HG02571 (cell line): Measurements from ENCODE around the gene HSDL1.

Experiments used
- ATAC-seq: cut with Tn5 transposase; IDR thresholded peaks from one replicate; pipeline ENCODE4 v1.9.1; 2021; ENCODE audit warnings: mild to moderate bottlenecking, moderate library complexity; ENCODE audit not compliant: unreplicated experiment

HSDL1 gene

DNA sequence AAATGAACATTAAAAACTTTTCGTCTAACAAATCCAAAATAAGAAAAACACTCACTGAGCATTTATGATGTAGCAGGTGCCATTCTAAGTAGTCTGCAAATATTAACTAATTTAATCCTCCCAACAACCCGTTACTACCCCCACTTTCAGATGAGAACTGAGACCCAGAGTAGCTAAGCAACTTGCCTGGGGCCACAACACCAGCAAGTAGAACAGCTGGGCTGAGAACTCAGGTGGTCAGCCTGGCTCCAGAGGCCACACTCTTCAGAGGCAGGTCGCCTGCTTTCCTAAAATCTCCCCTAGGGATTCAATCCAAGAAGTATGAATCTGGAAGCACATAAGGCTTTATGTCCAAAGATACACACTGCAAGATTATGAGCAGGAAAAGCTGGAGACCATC is 34.5 kb downstream of the HSDL1 start:
- ATAC-seq = no peak

GRCh38 chr16:84109598-84110335 is 35.2 kb downstream of the HSDL1 start:
- ATAC-seq = no peak

- ATAC-seq = no peak
These were observed 37.1 kb downstream of the HSDL1 start for GRCh38 chr16:84107921-84108320.

- ATAC-seq = no peak
These were observed 38.8 kb downstream of the HSDL1 start for GRCh38 chr16:84105948-84106740.

DNA sequence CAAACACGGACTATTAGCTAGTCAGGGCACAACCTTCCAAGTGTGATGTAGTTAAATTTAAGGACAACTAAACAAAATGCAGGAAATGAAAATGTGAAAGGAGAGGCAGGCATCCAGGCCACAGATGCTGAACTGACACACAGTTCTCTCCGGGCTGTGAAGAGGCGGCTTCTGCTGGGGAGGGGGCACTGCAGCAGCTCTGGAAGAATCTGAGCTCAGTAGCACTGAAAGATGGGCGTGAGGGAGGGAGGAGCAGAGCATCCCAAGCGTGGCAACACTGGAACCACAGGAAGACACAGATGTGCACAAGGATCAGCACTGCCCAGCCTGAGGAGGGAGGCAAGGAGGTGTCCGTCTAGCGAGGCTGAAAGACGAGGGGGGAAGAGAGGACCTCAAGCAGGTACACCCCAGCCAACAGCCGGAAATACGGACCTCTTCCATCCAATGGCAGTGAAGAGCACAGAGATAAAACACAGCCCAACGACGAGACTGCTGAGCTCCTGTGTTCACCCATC is 39.6 kb downstream of the HSDL1 start:
- ATAC-seq = no peak

- no peak for ATAC-seq
These were observed 40.7 kb downstream of the HSDL1 start for GRCh38 chr16:84104231-84104630.

- no peak for ATAC-seq
These were observed 41.3 kb downstream of the HSDL1 start for GRCh38 chr16:84103678-84104077.

- ATAC-seq = no peak
These were observed 46.0 kb downstream of the HSDL1 start for GRCh38 chr16:84098939-84099338.

DNA sequence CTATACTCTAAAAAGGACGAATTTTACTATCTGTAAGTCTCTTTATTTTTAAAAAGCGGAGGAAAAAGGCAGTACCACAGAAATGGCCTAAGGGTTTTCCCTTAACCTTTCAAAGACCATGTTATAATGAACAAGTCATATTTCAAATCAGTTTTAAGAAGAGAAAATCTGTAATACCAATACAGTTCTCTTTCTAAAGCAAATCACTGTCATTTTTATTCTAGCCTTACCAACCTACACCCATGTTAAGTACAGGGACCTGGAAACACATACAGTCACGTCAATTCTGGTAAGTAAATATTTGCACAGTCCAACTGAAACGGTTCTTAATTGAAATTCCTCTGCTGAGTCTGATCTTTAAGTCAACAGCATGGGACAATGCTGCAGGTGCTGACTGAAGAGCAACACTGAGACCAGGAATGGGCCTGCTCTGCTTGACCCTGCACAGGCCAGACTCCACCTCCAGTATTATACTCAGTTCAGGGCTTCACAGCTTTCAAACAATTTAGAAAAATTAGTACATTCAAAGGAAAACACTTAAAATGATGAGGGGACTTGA is 48.5 kb downstream of the HSDL1 start:
- no peak for ATAC-seq

- no peak for ATAC-seq
These were observed 49.5 kb downstream of the HSDL1 start for GRCh38 chr16:84095466-84095865.

GRCh38 chr16:84093879-84094270 is 51.1 kb downstream of the HSDL1 start:
- ATAC-seq = no peak

DNA sequence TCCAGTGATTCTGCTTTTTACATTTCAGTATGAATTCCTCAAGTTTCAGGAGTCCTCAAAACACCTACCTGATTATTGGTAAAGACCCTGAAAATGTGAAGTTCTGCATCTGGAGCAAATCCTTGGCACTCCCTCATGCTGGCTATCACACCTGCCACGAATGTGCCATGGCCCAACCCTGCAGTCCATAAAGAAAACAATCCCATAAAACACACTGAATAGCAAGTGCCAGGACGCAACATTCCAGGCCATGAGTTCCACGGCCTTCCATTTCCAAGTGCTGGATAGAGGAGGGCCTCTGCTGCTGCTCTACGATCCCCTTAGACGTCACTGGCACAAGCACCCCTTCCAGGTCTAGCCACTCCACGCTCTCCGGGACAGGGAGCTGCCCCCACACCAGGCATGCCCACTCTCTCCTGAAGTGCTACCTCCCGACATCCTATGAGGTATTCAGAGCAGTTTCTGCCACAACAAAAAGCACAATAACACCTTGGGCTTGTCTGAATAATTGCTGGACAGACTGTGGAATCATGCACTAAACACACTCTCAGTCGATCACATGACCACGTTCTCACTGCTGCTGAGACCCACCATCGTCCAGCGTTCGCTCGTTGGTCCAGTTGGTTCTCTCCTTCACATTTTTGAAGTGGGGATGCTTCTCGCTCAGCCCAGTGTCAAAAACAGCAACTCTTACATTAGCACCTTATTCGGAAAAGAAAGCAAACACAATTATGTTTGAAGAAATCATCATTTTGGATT is 51.7 kb downstream of the HSDL1 start:
- ATAC-seq = no peak

- no peak for ATAC-seq
These were observed 53.5 kb downstream of the HSDL1 start for GRCh38 chr16:84091460-84091859.

DNA sequence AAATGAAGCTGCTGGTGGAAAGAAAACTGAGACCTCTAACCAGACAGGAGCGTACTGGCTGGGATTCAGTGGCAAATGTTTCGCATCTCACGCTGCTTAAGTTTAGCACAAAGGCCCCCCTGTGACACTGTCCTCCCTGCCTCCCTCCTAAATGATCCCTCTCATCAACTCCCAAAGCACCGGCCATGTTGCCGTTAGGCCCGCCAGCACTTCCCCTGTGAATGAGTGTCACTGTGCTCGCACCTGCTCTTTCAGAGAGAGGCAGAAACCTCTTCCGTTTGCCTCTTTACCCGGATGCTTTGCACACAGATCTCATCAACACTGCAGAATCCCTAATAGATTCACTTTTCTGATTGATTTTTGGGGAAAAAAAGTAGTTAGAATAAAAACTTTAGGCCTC is 54.8 kb downstream of the HSDL1 start:
- ATAC-seq = no peak

DNA sequence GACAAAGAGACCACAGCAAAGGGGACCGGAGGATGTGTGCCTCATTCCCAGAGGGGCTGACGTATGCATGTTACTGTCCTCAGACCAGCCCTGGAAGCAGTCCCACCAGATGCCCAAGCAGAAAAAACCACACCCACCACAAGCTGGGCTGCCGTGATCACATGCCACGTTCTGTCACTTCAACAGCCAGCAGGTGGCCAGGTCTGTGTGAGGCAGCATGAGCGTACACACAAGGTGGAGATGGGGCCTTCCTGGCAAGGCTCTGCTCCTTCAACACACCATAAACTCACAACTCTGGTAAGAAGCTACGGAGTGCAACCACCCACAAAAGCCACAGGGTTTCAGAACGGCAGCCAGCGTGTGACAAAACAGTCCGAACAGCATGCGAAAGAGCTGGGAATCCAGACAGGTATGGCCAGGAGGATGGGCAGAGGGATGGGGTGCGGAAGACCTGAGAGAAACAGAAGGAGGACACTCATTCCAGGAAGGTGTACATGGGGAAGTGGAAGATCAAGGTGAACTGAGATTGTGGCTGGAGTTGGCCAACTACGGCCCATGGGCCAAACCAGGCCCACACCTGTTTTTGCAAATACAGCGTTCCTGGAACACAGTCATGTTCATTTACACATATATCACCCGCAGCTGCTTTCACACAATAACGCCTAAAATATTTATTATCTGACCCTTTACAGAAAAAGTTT is 56.1 kb downstream of the HSDL1 start:
- peak; percentile 80 for ATAC-seq

GRCh38 chr16:84087466-84088151 is 57.4 kb downstream of the HSDL1 start:
- no peak for ATAC-seq

- no peak for ATAC-seq
These were observed 58.0 kb downstream of the HSDL1 start for GRCh38 chr16:84087001-84087400.

GRCh38 chr16:84086341-84086740 is 58.6 kb downstream of the HSDL1 start:
- no peak for ATAC-seq

- ATAC-seq = no peak
These were observed 59.2 kb downstream of the HSDL1 start for GRCh38 chr16:84085773-84086172.

DNA sequence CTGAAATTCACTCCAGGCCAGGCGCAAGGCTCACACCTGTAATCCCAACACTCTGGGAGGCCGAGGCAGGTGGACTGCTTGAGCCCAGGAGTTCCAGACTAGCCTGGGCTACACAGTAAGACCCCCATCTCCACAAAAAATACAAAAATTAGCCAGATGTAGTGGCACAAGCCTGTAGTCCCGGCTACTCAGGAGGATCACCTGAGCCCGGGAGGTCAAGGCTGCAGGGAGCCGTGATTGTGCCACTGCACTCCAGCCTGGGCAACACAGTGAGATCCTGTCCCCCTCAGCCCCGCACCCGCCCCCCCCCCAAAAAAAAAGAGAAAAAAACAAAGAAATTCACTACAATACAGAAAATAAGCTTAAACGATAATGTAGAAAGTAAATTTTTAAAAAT is 59.7 kb downstream of the HSDL1 start:
- no peak for ATAC-seq
